ENCODE measurements around the gene SUGP2. TPM values are rescaled to one million over a fixed set of nuclear protein-coding genes. Genes with fewer than 3 reads are reported as not detected.

Gene SUGP2
- polyA plus RNA-seq, 1 donor (not counting 4 experiments of a cell fraction or from before 2014, with no cell fraction given): 51.2 TPM

GRCh38 chr19:18984251-18984650 lies 49.1 kb downstream of the SUGP2 start:
- TF ChIP-seq EZH2 (IDR thresholded peaks at IDR 0.05; ENCODE audit: low read length): no peak
- no peak for TF ChIP-seq CTCF (optimal IDR thresholded peaks at IDR 0.05 in 1 of 3, IDR thresholded peaks at IDR 0.05 in 1 of 3, conservative IDR thresholded peaks at IDR 0.05 in 1 of 3; ENCODE audit: extremely low read depth in 1 of 3, insufficient read depth in 2 of 3, low read length in 3 of 3)
- DNase-seq (ENCODE audit: low read depth, low spot score) (no peak), FAIRE-seq (no peak)
- no peaks in the 10 kb centered on the region for H3K36me3 ChIP-seq (ENCODE audit: control insufficient read depth in 2 of 2, extremely low read depth in 1 of 2, insufficient read depth in 2 of 2, low read length in 2 of 2)
- no peaks in the 10 kb centered on the region for H4K20me1 ChIP-seq (ENCODE audit: control insufficient read depth, extremely low read depth, insufficient read depth, low read length)
- no peaks in the 10 kb centered on the region for H3K27me3 ChIP-seq (ENCODE audit: control insufficient read depth, extremely low read depth, insufficient read depth, low read length)
- H3K9me3 ChIP-seq (ENCODE audit: control insufficient read depth, low read depth, low read length): no peaks in the 10 kb centered on the region
- H3K79me2 ChIP-seq (ENCODE audit: control insufficient read depth, insufficient read depth, low read length): no peaks in the 10 kb centered on the region
- no peak overlapping the region for H3K4me3 ChIP-seq (ENCODE audit: control insufficient read depth in 2 of 3, extremely low read depth in 1 of 3, insufficient read depth in 2 of 3, low read depth in 1 of 3, low read length in 3 of 3)
- dilution Hi-C loops (cut with MboI; ENCODE audit: extremely low pct_ligation_motif_present, low sequenced_read_pairs): no loop called here
- H3K4me1 ChIP-seq (ENCODE audit: control insufficient read depth, extremely low read depth, insufficient read depth, low read length): peaks cover 3% of the 10 kb centered on the region
- no peaks in the 10 kb centered on the region for H3K9me1 ChIP-seq (ENCODE audit: control insufficient read depth, extremely low read depth, insufficient read depth, low read length)
- no peak overlapping the region for H3K9ac ChIP-seq (ENCODE audit: control insufficient read depth, extremely low read depth, insufficient read depth, low read length)
- no peak overlapping the region for H3K4me2 ChIP-seq (ENCODE audit: control insufficient read depth, extremely low read depth, insufficient read depth, low read depth, low read length)
- H2AFZ ChIP-seq (ENCODE audit: control insufficient read depth, low read length): no peak overlapping the region
- no peak overlapping the region for H3K27ac ChIP-seq (ENCODE audit: control insufficient read depth, insufficient read depth, low read length)

- Histone ChIP-seq H4K20me1 (ENCODE audit: control insufficient read depth, extremely low read depth, insufficient read depth, low read length) (no peaks in the 10 kb centered on the region), H3K9ac (ENCODE audit: control insufficient read depth, extremely low read depth, insufficient read depth, low read length) (no peak overlapping the region), H3K36me3 (ENCODE audit: control insufficient read depth in 2 of 2, extremely low read depth in 1 of 2, insufficient read depth in 2 of 2, low read length in 2 of 2) (no peaks in the 10 kb centered on the region), H3K9me3 (ENCODE audit: control insufficient read depth, low read depth, low read length) (no peaks in the 10 kb centered on the region), H3K4me3 (ENCODE audit: control insufficient read depth in 2 of 3, extremely low read depth in 1 of 3, insufficient read depth in 2 of 3, low read depth in 1 of 3, low read length in 3 of 3) (no peak overlapping the region), H3K79me2 (ENCODE audit: control insufficient read depth, insufficient read depth, low read length) (no peaks in the 10 kb centered on the region), H3K27ac (ENCODE audit: control insufficient read depth, insufficient read depth, low read length) (no peak overlapping the region), H3K4me1 (ENCODE audit: control insufficient read depth, extremely low read depth, insufficient read depth, low read length) (peaks cover 3% of the 10 kb centered on the region), H3K27me3 (ENCODE audit: control insufficient read depth, extremely low read depth, insufficient read depth, low read length) (no peaks in the 10 kb centered on the region), H3K4me2 (ENCODE audit: control insufficient read depth, extremely low read depth, insufficient read depth, low read depth, low read length) (no peak overlapping the region), H3K9me1 (ENCODE audit: control insufficient read depth, extremely low read depth, insufficient read depth, low read length) (no peaks in the 10 kb centered on the region), H2AFZ (ENCODE audit: control insufficient read depth, low read length) (no peak overlapping the region)
- no peak for FAIRE-seq
- TF ChIP-seq CTCF (optimal IDR thresholded peaks at IDR 0.05 in 1 of 3, IDR thresholded peaks at IDR 0.05 in 1 of 3, conservative IDR thresholded peaks at IDR 0.05 in 1 of 3; ENCODE audit: extremely low read depth in 1 of 3, insufficient read depth in 2 of 3, low read length in 3 of 3): no peak
- TF ChIP-seq EZH2 (IDR thresholded peaks at IDR 0.05; ENCODE audit: low read length): no peak
- DNase-seq (ENCODE audit: low read depth, low spot score): no peak
- dilution Hi-C loops (cut with MboI; ENCODE audit: extremely low pct_ligation_motif_present, low sequenced_read_pairs): no loop called here
Measured at GRCh38 chr19:18982669-18983068, 50.6 kb downstream of the SUGP2 start.

Measured in keratinocyte (primary cell).